HG03060 (cell line): ENCODE results near the gene HPCAL1.

Experiments
- ATAC-seq: cut with Tn5 transposase; IDR thresholded peaks from one replicate; pipeline ENCODE4 v1.9.1; 2021; ENCODE audit warnings: low read depth, moderate number of reproducible peaks; ENCODE audit not compliant: unreplicated experiment

Gene HPCAL1

GRCh38 chr2:10471955-10472354 lies 169.3 kb downstream of the HPCAL1 start:
- ATAC-seq: no peak

GRCh38 chr2:10473121-10473756 lies 170.5 kb downstream of the HPCAL1 start:
- no peak for ATAC-seq

DNA sequence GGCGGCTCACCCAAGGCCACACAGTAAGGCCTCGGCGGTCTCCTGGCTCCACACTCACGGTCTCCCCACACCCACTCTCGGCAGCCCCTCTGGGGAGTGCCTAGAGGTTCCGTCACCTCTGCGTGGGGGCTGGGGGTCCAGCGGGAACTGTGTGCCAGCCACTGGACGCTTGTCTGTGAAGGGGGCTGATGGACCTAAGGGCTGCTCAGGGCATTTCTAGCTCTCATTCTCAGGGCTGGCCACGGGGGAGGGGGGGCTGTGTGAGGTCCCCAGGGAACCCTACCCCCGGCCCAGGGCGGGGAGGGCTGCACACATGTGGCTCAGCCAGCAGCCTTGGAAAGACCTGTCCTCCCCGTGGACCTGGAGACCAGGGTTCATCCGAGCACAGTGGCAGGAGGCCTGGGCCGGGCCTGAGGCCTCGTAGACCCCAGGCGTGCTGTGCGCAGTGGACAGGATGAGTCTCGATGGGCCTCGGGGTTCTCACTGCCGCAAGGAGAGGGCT lies 172.6 kb downstream of the HPCAL1 start:
- no peak for ATAC-seq

DNA sequence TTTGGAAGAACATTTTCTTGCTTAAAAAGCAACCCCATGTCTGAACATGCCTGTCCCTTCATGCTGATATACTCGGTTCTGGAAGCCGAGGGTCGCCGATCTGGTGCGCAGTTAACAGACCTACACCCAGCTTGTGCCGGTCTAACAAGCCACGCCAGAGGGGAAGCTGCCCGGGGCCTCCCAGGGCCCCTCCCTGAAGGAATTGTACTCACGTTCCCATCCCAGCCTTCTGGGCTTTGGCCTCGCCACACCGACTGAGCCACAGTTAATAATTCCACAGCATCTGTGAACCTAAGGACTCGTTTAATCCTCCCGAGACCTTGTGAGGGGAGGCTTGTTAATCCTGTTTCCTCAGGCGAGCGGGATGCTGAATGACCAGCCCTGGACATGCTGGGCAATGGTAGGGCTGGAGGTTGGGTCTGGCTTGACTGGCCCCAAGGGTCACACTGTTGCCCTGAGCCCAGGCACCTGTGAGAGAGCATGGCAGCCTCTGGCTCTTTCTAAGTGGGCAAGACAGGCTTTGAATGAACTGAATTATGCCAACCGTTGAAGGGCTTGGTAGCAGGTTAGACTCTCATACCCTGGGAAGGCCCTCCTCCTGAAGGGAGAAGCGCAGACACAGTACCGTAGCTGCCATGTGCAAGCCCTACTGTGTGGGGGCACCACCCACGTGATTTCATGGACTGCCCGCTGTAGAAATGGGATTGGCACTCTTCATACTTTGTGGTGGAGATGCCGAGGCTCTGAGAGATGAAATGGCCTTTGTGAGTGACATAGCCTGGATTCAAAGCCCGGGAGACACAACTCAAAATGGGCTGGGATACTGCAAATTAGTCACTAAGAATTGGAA lies 173.3 kb downstream of the HPCAL1 start:
- no peak for ATAC-seq

GRCh38 chr2:10476723-10477442 lies 174.2 kb downstream of the HPCAL1 start:
- no peak for ATAC-seq
